ENCODE results near the gene B4GALT4.

B4GALT4 gene

GRCh38 chr3:119207512-119207875, 33.2 kb downstream of the B4GALT4 start:
- H3K27me3 ChIP-seq (ENCODE audit: insufficient read depth, poor library complexity, severe bottlenecking) = no peaks in the 10 kb centered on the region
- DNase-seq (ENCODE audit: low read depth in 1 of 2, low spot score in 1 of 2) = no peak
- H3K27ac ChIP-seq (replicated peaks) = 0 out of 2 replicates have a peak overlapping the region, but pooled peaks have one; percentile 4
- TF ChIP-seq GABPA (IDR thresholded peaks at IDR 0.05; ENCODE audit: low read depth) (no peak), SPI1 (IDR thresholded peaks at IDR 0.05; ENCODE audit: borderline replicate concordance, low read depth) (no peak)
- H3K4me3 ChIP-seq (replicated peaks; ENCODE audit: insufficient read depth, low read length) = no peak overlapping the region

- Histone ChIP-seq H3K27ac (replicated peaks) (peak overlapping the region; percentile 40), H3K4me3 (replicated peaks; ENCODE audit: insufficient read depth, low read length) (no peak overlapping the region), H3K27me3 (ENCODE audit: insufficient read depth, poor library complexity, severe bottlenecking) (no peaks in the 10 kb centered on the region)
- TF ChIP-seq SPI1 (IDR thresholded peaks at IDR 0.05; ENCODE audit: borderline replicate concordance, low read depth) = no peak
- TF ChIP-seq CTCF (IDR thresholded peaks at IDR 0.05; ENCODE audit: insufficient read depth, low read length) = no peak
- TF ChIP-seq GABPA (IDR thresholded peaks at IDR 0.05; ENCODE audit: low read depth) = no peak
- no peak for TF ChIP-seq REST (IDR thresholded peaks at IDR 0.05; ENCODE audit: insufficient replicate concordance, low read depth)
- TF ChIP-seq POLR2AphosphoS5 (IDR thresholded peaks at IDR 0.05; ENCODE audit: low read depth) = no peak
- peak in 1 of 2 experiments; percentile 39 for DNase-seq (ENCODE audit: low read depth in 1 of 2, low spot score in 1 of 2)
Measured at GRCh38 chr3:119206611-119207511, 33.8 kb downstream of the B4GALT4 start.

- Histone ChIP-seq H3K4me3 (replicated peaks; ENCODE audit: insufficient read depth, low read length) (no peak overlapping the region), H3K27me3 (ENCODE audit: insufficient read depth, poor library complexity, severe bottlenecking) (no peaks in the 10 kb centered on the region), H3K27ac (replicated peaks) (no peak overlapping the region)
- no peak for DNase-seq (ENCODE audit: low read depth in 1 of 2, low spot score in 1 of 2)
- TF ChIP-seq CTCF (IDR thresholded peaks at IDR 0.05; ENCODE audit: insufficient read depth, low read length) (no peak), POLR2AphosphoS5 (IDR thresholded peaks at IDR 0.05; ENCODE audit: low read depth) (no peak), GABPA (IDR thresholded peaks at IDR 0.05; ENCODE audit: low read depth) (no peak), SPI1 (IDR thresholded peaks at IDR 0.05; ENCODE audit: borderline replicate concordance, low read depth) (no peak), REST (IDR thresholded peaks at IDR 0.05; ENCODE audit: insufficient replicate concordance, low read depth) (no peak)
Measured at GRCh38 chr3:119205685-119206084, 35.0 kb downstream of the B4GALT4 start.

- DNase-seq (ENCODE audit: low read depth in 1 of 2, low spot score in 1 of 2) = no peak
- Histone ChIP-seq H3K27ac (replicated peaks) (no peak overlapping the region), H3K27me3 (ENCODE audit: insufficient read depth, poor library complexity, severe bottlenecking) (no peaks in the 10 kb centered on the region), H3K4me3 (replicated peaks; ENCODE audit: insufficient read depth, low read length) (no peak overlapping the region)
- TF ChIP-seq POLR2AphosphoS5 (IDR thresholded peaks at IDR 0.05; ENCODE audit: low read depth) = no peak
- no peak for TF ChIP-seq REST (IDR thresholded peaks at IDR 0.05; ENCODE audit: insufficient replicate concordance, low read depth)
- no peak for TF ChIP-seq CTCF (IDR thresholded peaks at IDR 0.05; ENCODE audit: insufficient read depth, low read length)
- no peak for TF ChIP-seq SPI1 (IDR thresholded peaks at IDR 0.05; ENCODE audit: borderline replicate concordance, low read depth)
- TF ChIP-seq GABPA (IDR thresholded peaks at IDR 0.05; ENCODE audit: low read depth) = no peak
Measured at GRCh38 chr3:119205209-119205608, 35.5 kb downstream of the B4GALT4 start.
